HepG2 (cell line): ENCODE results near the gene PLA1A. TPM values are rescaled to one million over a fixed set of nuclear protein-coding genes. Genes with fewer than 3 reads are reported as not detected.

Experiments used
- GABPA ChIP-seq, 2 experiments: IDR thresholded peaks; 2 replicates each; pipeline ENCODE4 v1.6.1; 2011 to 2016; ENCODE audit warnings: low read depth in 2 of 2, low read length in 1 of 2, missing biosample characterization in 1 of 2, missing genetic modification characterization in 1 of 2
- HMGA1 ChIP-seq: sonication (generic); formaldehyde crosslinking; conservative IDR thresholded peaks from 2 replicates; pipeline ENCODE4 v1.4.0; 2020; ENCODE audit warnings: missing genetic modification reagents
- NFIB ChIP-seq: sonication (generic); formaldehyde crosslinking; IDR thresholded peaks from 2 replicates; pipeline ENCODE4 v1.9.0; 2021; ENCODE audit warnings: missing genetic modification reagents, mild to moderate bottlenecking, borderline replicate concordance
- SPEN ChIP-seq: sonication (generic); formaldehyde crosslinking; IDR thresholded peaks from 2 replicates; pipeline ENCODE4 v1.5.1; 2020; ENCODE audit warnings: low read depth, mild to moderate bottlenecking, missing genetic modification reagents
- ZIK1 ChIP-seq: sonication (generic); formaldehyde crosslinking; IDR thresholded peaks from 2 replicates; pipeline ENCODE4 v1.5.0; 2020; ENCODE audit warnings: mild to moderate bottlenecking, low read depth, missing genetic modification reagents, borderline replicate concordance
- ZNF205 ChIP-seq: IDR thresholded peaks from 2 replicates; pipeline ENCODE4 v1.6.1; 2018; ENCODE audit warnings: missing biosample characterization, missing genetic modification reagents
- ZNF670 ChIP-seq: sonication (generic); formaldehyde crosslinking; IDR thresholded peaks from 2 replicates; pipeline ENCODE4 v1.8.0; 2022; ENCODE audit warnings: mild to moderate bottlenecking, missing genetic modification reagents, borderline replicate concordance
- ZNF773 ChIP-seq: sonication (generic); formaldehyde crosslinking; IDR thresholded peaks from 2 replicates; pipeline ENCODE4 v1.4.0; 2020; ENCODE audit warnings: missing genetic modification reagents, borderline replicate concordance
- polyA plus RNA-seq, 8 experiments: library from polyadenylated mRNA; depleted of rRNA in 3 of 8; stranded (reverse) in 7 of 8; unstranded in 1 of 8; fragments of >200 nt; fragmentation: Illumina TruSeq in 4 of 8; extraction: Trizol in 4 of 8; gene quantifications; 2 replicates each; pipeline versions ENCODE4 v1.2.1 to v1.2.3, GENCODE V29; 2011 to 2016; ENCODE audit warnings: low read depth in 4 of 8, missing spikeins in 1 of 8, mixed read lengths in 1 of 8; ENCODE audit not compliant: insufficient read depth in 1 of 8
- total RNA-seq, 5 experiments: library from RNA; depleted of rRNA; stranded (reverse); fragments of >200 nt; fragmentation: Illumina TruSeq; extraction: Trizol; gene quantifications; 2 replicates each; pipeline ENCODE4 v1.2.3, GENCODE V29; 2016; ENCODE audit warnings: low read depth in 1 of 5
- TF ChIP-seq, protein P1 (sequence below): IDR thresholded peaks from 2 replicates; pipeline ENCODE4 v1.4.0; 2020; ENCODE audit warnings: mild to moderate bottlenecking, missing genetic modification reagents
- TF ChIP-seq, protein P2 (sequence below): sonication (generic); formaldehyde crosslinking; IDR thresholded peaks from 2 replicates; pipeline ENCODE4 v1.4.0; 2020; ENCODE audit warnings: mild to moderate bottlenecking, missing genetic modification reagents
- TF ChIP-seq, protein P3 (sequence below): sonication (generic); formaldehyde crosslinking; IDR thresholded peaks from 2 replicates; pipeline ENCODE4 v1.5.0; 2020; ENCODE audit warnings: missing genetic modification reagents
- TF ChIP-seq, protein P4 (sequence below): sonication (generic); formaldehyde crosslinking; IDR thresholded peaks from 2 replicates; pipeline ENCODE4 v1.5.0; 2020; ENCODE audit warnings: missing genetic modification reagents
- TF ChIP-seq, protein P5 (sequence below): sonication (generic); formaldehyde crosslinking; conservative IDR thresholded peaks from 2 replicates; pipeline ENCODE4 v1.4.0; 2020; ENCODE audit warnings: missing genetic modification reagents

Gene PLA1A
- total and polyA plus RNA-seq, 2 of the 13 experiments (the other 11 are each of a cell fraction or from before 2014, with no cell fraction given) = 0.11 to 0.18 TPM

DNA sequence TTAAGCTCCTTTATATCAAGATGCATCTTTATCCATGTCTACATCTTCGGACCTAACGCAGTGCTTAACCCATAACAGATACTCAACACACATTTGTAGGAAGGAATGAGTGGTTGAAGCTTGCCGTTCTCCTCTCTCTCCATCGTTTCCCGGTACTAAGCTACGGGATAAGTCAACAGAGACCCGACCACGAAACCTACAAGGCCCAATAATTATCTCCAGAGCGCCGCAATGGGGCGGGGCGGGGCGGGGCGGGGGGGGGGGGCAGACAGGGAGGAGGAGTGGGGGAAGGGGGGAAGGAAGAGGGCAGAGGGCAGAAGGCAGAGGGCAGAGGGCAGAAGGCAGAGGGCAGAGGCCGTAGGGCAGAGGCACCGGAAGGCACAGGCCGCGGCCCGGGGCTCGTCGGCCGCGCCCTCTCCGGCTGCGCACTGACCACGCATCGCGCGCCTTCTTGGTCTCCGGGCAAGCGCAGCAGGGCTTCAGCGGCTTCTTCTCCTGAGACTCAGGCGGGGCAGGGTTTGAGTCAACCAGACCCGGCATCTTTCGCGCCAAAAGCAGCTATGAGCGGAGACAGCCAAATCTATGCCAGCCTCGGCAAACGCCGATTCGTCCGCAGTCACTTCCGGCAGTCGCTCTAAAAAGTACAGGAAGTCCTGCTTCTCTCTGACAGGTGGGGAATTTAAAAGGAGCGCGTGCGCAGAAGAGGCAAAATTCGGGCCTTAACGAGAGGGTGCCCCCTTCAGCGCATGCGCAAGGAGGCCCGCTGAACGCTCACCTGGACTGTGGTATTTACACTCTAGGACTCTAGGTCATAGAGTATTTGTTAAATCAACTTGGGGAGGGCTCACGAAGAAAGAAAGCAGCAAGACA lies 79.3 kb downstream of the PLA1A start, which contains the start of gene COX17 (continued):
- TF ChIP-seq, protein P1, sequence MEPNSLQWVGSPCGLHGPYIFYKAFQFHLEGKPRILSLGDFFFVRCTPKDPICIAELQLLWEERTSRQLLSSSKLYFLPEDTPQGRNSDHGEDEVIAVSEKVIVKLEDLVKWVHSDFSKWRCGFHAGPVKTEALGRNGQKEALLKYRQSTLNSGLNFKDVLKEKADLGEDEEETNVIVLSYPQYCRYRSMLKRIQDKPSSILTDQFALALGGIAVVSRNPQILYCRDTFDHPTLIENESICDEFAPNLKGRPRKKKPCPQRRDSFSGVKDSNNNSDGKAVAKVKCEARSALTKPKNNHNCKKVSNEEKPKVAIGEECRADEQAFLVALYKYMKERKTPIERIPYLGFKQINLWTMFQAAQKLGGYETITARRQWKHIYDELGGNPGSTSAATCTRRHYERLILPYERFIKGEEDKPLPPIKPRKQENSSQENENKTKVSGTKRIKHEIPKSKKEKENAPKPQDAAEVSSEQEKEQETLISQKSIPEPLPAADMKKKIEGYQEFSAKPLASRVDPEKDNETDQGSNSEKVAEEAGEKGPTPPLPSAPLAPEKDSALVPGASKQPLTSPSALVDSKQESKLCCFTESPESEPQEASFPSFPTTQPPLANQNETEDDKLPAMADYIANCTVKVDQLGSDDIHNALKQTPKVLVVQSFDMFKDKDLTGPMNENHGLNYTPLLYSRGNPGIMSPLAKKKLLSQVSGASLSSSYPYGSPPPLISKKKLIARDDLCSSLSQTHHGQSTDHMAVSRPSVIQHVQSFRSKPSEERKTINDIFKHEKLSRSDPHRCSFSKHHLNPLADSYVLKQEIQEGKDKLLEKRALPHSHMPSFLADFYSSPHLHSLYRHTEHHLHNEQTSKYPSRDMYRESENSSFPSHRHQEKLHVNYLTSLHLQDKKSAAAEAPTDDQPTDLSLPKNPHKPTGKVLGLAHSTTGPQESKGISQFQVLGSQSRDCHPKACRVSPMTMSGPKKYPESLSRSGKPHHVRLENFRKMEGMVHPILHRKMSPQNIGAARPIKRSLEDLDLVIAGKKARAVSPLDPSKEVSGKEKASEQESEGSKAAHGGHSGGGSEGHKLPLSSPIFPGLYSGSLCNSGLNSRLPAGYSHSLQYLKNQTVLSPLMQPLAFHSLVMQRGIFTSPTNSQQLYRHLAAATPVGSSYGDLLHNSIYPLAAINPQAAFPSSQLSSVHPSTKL (CRISPR knock-in tag) = peak; percentile 42
- TF ChIP-seq, protein P2, sequence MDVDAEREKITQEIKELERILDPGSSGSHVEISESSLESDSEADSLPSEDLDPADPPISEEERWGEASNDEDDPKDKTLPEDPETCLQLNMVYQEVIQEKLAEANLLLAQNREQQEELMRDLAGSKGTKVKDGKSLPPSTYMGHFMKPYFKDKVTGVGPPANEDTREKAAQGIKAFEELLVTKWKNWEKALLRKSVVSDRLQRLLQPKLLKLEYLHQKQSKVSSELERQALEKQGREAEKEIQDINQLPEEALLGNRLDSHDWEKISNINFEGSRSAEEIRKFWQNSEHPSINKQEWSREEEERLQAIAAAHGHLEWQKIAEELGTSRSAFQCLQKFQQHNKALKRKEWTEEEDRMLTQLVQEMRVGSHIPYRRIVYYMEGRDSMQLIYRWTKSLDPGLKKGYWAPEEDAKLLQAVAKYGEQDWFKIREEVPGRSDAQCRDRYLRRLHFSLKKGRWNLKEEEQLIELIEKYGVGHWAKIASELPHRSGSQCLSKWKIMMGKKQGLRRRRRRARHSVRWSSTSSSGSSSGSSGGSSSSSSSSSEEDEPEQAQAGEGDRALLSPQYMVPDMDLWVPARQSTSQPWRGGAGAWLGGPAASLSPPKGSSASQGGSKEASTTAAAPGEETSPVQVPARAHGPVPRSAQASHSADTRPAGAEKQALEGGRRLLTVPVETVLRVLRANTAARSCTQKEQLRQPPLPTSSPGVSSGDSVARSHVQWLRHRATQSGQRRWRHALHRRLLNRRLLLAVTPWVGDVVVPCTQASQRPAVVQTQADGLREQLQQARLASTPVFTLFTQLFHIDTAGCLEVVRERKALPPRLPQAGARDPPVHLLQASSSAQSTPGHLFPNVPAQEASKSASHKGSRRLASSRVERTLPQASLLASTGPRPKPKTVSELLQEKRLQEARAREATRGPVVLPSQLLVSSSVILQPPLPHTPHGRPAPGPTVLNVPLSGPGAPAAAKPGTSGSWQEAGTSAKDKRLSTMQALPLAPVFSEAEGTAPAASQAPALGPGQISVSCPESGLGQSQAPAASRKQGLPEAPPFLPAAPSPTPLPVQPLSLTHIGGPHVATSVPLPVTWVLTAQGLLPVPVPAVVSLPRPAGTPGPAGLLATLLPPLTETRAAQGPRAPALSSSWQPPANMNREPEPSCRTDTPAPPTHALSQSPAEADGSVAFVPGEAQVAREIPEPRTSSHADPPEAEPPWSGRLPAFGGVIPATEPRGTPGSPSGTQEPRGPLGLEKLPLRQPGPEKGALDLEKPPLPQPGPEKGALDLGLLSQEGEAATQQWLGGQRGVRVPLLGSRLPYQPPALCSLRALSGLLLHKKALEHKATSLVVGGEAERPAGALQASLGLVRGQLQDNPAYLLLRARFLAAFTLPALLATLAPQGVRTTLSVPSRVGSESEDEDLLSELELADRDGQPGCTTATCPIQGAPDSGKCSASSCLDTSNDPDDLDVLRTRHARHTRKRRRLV (CRISPR knock-in tag) = no peak
- peak; percentile 60; the same call in 1 of the 2 replicates for TF ChIP-seq ZNF205 (CRISPR knock-in tag)
- TF ChIP-seq ZNF670 (CRISPR knock-in tag) = no peak
- no peak for TF ChIP-seq ZNF773 (CRISPR knock-in tag)
- no peak for TF ChIP-seq NFIB
- TF ChIP-seq, protein P3, sequence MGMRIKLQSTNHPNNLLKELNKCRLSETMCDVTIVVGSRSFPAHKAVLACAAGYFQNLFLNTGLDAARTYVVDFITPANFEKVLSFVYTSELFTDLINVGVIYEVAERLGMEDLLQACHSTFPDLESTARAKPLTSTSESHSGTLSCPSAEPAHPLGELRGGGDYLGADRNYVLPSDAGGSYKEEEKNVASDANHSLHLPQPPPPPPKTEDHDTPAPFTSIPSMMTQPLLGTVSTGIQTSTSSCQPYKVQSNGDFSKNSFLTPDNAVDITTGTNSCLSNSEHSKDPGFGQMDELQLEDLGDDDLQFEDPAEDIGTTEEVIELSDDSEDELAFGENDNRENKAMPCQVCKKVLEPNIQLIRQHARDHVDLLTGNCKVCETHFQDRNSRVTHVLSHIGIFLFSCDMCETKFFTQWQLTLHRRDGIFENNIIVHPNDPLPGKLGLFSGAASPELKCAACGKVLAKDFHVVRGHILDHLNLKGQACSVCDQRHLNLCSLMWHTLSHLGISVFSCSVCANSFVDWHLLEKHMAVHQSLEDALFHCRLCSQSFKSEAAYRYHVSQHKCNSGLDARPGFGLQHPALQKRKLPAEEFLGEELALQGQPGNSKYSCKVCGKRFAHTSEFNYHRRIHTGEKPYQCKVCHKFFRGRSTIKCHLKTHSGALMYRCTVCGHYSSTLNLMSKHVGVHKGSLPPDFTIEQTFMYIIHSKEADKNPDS = 0 out of 2 replicates have a peak, but pooled peaks have one; percentile 52
- no peak for TF ChIP-seq HMGA1 (CRISPR knock-in tag)
- peak; percentile 79 for TF ChIP-seq GABPA (IDR thresholded peaks at IDR 0.05; ENCODE audit: low read depth, low read length)
- TF ChIP-seq GABPA (CRISPR knock-in tag; IDR thresholded peaks at IDR 0.05; ENCODE audit: low read depth) = peak; percentile 91
- TF ChIP-seq, protein P4, sequence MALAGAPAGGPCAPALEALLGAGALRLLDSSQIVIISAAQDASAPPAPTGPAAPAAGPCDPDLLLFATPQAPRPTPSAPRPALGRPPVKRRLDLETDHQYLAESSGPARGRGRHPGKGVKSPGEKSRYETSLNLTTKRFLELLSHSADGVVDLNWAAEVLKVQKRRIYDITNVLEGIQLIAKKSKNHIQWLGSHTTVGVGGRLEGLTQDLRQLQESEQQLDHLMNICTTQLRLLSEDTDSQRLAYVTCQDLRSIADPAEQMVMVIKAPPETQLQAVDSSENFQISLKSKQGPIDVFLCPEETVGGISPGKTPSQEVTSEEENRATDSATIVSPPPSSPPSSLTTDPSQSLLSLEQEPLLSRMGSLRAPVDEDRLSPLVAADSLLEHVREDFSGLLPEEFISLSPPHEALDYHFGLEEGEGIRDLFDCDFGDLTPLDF (CRISPR knock-in tag) = peak; percentile 60
- TF ChIP-seq, protein P5, sequence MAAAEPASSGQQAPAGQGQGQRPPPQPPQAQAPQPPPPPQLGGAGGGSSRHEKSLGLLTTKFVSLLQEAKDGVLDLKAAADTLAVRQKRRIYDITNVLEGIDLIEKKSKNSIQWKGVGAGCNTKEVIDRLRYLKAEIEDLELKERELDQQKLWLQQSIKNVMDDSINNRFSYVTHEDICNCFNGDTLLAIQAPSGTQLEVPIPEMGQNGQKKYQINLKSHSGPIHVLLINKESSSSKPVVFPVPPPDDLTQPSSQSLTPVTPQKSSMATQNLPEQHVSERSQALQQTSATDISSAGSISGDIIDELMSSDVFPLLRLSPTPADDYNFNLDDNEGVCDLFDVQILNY (CRISPR knock-in tag) = peak; percentile 60; the same call in 1 of the 2 replicates
- peak; percentile 81 for TF ChIP-seq SPEN (CRISPR knock-in tag)
- TF ChIP-seq ZIK1 (CRISPR knock-in tag) = no peak; the same call in 1 of the 2 replicates
